Dedifferentiated amniotic fluid mesenchymal stem cell (primary cell): Measurements from ENCODE around the gene RASSF8.

Experiments used
- DNase-seq: peaks from one replicate; pipeline ENCODE4 v3.0.0-alpha.2; 2016; ENCODE audit errors: extremely low spot score

Gene RASSF8

DNA sequence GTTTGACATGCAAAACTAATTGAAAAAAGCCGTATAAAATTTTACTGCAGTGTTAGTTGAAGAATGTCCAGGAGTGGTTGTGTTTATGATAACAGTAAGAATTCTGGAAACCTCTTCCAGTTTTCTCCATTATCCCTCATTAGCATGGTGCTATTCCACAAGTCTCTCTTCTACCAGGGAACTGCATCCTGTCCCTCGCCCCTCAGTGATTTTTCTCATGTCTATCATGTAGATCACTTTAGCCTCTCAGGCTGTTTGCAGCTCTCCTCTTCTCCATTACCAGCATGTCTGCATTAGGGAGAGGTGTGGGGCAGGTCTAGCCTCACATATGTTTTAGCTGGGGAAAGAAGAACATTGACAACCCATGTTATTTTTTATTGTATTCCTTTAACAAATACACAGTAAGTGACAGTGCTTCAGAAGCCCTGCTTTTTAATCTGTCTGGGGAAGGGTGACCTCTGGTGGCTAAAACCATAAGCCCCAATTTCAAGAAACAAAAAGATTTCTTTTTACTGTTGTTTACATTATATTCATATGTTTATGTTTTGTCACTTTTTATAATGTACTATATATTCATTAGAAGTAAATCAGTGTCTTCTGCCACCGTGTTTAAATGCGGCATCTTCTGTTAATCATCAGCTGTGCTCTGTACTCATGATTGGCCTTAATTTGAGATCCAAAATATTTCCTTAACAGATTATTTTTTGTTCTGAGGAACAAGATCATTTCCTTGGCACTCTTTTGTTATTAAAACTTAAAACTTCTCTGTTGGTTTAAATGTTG is 70.7 kb downstream of the RASSF8 start:
- DNase-seq, result peak; percentile 68

DNA sequence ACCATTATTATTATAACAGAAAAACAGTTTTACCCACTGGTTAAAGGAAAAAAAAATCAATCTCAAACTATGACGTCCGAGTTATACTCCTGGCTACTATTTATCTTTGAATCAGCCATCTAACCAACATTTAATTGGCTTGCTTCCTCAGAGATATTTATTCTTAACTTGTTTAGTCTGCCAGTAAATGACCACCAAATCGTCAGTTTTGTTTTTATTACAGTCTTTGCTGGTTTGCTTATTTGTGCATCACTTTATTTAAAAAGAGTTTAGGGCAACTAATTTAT is 71.2 kb downstream of the RASSF8 start:
- DNase-seq, result no peak

DNA sequence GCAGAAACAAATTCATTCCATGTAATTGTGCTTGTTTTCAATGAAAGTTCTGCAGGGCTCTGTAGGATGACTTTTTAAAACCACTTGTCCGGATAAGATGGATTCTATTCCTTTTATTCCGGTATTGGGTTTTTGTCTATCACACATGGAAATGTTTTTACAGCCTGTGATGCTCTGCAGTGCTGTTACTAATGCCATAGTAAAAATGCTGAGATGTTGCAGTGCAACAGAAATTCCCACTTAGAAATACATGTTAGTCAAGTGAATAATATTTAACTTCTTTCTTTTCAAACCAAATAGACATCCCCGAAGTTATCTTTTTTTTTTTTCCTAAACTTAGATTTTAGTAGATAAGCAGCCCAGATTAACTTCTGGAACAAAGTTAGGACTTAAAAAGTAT is 71.9 kb downstream of the RASSF8 start:
- no peak for DNase-seq

DNA sequence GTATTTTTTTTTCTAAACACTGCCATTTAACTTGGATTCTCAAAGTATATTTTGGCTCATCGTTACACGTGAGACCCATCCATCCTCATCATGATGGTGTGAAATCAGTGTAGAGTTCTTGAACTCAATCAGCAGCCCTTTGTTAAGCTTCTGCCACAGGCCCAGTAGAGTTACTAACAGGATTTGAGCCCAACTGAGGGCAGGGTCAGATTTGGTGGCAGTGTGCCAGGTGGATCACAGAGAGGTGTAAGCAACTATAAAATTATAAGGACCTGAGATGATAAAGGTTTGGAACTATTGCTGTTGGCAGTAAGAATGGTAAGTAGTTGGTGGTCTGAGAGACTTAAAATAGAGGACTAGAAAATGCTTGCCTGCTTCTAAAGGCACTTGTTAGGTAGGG is 72.8 kb downstream of the RASSF8 start:
- no peak for DNase-seq

DNA sequence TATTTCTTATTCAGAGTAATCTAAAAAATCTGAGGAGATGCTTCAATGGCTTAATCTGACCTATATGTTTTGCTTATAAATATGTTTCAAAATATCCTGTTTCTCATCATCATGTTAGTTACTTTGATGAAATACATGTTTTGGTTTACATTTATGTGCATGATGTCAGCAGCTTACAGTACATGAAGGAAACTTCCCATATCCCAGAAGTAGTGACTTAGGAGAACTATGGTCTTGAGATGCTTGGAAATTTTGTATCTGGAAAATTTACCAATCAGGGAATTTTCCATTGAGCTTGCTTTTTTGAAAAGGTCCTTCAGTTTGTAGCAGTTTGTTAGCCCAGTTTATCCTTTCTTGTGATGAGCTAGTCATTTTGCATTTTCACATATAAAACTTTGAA is 73.3 kb downstream of the RASSF8 start:
- DNase-seq, result no peak

DNA sequence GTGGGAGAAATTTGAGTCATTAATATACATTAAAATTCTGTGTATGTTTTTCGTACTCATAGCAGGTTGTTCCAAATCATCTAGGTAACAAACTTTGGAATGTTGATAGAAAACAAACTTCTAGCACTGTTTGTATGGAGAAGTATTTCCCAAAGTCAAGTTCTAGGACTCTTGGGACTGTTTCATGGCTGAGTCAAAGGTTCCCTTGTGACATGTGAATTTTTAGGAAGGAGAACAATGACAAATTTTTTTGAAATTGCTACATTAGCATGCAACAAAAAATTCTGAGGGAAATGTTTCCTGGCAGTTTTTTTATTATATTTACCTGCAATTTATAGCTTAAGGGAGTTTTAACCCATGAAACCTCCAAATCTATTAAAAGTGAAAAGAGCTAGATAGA is 73.8 kb downstream of the RASSF8 start:
- no peak for DNase-seq

DNA sequence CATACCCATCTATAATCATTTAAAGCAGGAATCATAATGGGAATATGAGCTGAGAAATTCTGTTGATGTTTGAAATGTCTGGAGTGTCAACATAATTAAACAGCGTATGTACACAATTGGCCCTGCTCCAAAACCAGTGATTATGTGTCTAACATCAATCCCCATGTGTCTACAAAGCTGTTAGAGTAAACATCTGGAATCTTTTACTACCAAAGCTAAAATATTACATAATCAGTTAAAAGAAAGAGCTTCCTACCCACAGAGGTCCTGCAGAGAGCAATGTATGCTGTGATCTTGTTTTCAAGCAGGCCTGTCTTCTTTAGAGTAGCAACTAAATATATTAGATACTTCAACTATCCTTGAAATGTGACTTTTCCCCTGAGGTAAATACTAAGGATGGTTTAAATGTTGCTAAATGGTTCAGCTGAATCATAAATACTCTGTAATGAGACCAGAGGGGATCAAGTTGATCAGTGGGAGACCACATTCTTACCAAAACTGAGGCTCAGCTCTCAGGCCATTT is 74.3 kb downstream of the RASSF8 start:
- no peak for DNase-seq

DNA sequence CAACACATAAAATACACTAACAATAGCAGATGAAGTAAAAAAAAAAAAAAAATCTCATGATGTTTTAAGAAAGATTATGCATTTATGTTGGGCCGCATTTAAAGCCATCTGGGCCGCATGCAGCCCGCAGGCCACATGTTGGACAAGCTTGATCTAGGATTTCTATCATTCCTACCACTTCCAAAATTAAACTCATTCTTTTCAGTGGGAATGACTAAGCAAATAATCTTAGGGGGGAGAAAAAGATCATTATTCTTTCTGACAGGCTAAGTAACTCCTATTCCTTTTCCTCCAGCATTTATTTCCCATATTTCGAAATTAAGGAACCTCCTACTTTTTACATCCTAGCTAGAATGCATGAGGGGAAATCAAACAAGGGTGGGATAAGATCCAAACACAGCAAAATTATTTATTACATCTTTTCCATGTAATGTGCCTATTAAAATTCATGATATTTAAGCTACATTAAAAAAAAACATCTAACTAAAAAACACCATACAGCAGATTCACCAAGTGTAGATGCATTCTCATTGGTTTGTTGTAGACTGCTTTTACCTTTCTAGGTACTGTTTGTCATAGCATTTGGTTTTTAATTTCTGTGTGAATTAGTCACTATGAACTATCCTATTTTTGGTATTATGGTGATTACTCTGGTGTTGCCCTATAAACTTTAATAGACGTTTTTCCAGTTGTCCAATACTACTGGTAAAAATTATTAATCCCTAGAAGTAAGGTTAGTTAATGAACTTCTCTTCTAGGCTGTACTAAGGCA is 76.1 kb downstream of the RASSF8 start:
- no peak for DNase-seq

DNA sequence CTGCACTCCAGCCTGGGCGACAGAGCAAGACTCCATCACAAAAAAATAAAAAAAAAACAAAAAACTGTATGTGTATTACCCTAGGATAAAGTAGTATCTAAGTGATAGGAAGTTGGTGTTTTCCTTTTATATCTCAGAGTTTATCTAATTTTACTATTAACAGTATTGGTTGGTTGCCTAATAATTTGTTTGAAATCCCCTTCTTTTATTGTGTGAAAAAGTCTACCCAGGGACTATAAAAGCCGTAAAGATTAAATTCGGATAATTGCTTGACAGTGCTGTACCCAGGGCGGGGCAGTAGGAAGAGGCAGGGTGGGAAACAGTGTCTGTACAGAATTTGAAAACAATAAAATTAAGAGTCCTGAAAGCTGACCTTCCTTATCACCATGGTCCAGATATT is 78.4 kb downstream of the RASSF8 start:
- no peak for DNase-seq

DNA sequence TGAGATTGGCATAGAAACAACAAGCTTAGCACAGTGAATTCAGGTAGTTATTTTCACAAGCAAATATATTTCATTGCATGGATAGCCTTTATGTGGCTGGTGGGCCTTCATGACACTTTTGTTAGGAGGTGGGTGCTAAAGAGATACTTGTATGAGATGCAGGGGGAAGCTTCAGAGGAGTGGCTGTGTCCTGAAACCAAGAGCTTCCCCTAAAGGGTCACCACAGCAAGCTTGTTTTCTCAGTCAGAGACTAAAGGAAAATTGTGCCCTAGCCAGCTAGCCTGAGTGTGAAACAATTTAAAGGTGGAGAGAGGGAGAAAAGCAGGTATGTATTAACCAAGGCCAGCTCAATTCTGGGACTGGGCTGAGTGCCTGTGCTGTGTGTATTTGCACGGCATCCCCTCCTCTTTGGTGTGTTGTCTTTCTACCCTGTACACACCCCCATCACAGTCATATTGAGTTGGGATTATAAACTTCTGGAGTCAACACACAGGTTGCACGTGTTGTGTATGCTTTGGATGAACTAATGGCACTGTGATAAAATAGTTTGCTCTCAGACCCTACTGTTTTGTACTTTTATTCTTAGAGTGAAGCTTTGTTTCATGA is 79.2 kb downstream of the RASSF8 start:
- no peak for DNase-seq

DNA sequence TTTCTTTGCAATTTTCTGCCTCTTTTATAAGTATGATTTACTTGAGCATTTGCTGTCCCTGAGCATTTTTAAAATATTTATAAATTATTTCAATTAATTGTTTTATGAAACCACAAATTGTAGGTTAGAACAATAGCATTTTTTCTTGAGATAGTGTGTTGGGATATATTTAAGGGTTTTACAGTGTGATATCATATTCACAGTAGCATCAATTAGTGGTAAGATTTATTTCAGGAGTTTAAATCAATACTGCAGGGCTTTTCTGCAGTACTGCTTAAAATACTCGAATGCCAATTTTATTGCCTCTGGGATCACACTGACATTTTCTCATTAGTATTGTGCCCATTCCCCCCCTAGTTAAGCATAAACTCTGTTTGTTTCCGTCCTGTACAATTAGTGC is 84.2 kb downstream of the RASSF8 start:
- no peak for DNase-seq

DNA sequence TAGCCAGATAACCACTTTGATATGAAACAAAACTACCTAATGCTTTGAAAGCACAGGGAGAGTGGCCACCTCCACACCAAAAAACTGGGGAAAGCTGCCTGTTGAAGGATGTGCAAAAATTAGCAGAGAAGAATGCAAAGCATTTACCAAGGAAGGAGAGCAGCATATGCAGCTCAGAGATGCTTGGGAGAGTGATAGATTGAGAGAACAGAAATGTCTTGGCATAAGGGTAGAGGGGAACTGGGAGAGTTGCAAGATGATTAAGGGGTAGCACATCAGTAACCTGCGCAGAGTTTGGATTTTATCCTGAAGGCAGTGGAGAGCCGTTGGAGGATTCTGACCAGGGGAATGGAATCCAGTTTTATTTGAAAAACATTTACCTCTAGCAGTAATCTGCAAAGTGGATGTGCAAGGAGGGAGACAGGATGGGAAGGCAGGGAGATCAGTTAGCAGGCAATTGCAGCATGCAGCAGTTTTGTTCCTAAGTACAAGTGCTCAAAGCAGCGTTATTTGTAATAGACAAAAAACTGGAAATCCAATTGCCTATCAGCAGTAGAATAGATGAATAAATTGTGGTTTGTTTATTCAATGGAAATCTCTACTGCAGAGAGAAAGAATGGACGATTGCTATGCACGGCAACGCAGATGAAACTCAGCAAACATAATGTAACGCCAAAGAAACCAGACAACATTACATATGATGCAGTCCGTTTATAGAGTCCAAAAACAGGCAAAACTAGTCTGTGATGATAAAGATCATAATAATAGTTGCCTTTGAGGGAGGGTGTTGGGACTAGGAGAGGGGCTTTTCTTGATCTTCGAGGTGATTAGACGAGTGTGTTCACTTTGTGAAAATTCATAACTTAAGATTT is 84.9 kb downstream of the RASSF8 start:
- DNase-seq, result no peak

DNA sequence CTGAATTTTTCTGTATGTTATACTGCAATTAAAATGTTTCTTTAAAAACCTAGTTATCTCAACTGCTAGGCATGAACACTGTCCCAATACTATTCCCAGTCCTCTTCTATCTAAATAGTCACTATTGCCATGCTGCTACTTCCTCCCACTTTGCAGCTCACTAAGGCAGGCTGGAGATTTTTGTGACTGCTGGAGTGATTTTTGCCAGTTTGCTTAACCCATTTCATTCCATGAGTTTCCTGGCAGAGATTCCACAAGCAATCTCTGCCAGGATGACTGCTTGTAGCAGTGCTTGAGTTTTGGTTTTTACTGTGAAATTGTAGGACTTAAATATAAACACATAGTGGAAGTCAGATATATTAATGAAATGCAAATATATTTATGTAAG is 85.5 kb downstream of the RASSF8 start:
- peak; percentile 30 for DNase-seq

DNA sequence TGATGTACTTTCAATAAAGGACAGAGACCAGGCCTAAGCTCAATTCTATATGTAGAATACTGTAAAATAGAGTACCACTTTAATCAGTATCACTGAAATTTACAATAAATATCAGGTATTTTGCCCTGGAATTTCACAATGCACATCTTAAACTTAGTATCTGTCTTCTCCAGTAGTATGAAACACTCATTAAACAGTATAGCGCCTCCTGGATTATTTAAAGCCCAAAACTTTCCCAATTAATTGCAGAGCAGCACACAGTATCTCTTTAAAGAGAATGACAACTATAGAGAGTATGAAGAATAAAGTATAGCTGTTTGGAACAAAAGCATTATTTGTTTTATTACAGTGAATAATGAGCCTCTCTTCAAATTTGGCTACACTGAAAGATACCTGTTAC is 86.1 kb downstream of the RASSF8 start:
- no peak for DNase-seq

DNA sequence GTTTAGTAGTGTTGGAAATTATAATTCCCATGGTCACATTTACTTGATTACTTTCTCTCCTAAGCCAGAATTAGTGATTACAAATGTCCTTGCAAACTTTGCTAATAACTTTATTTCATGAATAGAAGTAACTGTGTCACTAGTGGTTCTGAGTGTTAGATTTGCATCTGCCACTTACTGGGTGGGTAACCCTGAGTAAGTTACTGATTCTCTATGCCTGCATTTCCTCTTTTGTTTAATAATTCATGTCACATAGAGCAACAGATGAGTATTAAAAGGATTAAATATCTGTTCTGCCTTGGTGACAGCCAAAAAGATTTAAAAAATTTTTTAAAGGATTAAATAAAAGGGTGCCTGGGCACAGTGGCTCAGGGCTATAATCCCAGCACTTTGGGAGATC is 87.7 kb downstream of the RASSF8 start:
- DNase-seq, result no peak

DNA sequence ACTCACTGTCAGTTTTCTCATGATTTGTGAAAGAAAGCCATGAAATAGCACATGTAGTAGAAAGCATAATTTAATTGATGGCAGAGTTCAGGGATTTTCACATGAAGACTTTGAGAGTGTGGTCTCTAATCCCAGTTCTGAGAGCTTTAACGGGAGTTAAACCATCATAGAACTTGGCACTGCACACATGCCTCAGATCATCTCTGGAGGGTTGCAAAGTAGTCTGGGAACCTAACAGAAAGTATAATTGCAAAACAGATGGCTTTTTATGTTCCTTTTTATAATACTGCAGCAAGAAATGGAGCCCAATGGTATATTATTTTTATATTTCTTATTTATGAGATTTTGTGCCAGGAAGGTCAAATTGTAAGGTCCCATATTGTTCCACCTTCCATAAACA is 88.4 kb downstream of the RASSF8 start:
- DNase-seq, result no peak

DNA sequence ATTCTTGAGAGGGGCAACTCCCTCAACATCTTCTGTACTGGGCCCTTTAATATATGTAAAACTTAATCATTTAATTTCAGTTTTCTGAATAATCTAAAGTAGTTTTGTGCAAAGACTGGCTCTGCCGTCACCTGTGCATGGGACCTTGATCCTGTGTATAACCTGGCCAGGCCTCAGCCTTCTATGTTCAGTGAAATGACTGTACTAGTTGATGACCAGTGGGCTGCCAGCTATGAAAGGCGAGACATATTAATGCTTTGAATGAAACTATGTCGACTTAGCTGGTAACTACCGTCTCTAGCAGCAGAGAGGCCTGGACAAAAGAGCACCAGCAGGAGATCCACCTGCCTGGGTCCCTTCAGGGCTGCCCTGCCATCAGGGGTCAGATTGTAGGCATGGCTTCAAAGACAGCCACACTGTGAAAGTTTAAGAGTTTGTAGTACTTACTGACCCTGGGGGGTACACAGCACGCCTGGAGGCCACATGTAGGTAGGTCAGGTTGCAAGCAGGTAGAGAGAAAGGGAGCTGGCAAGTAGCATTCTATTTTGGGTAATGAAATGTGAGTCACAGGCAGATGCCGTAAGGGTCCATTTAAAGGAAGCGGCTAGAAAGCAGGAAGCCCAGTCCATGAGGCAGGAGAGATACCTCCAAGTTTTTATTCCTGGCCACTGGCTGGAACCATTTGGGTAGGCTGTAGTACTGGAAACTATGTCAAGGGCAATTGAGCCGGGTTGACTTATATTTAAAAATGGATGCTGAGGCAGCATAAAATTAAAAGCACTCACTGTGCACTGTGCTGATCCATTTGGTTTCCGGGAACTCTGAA is 89.1 kb downstream of the RASSF8 start:
- no peak for DNase-seq

DNA sequence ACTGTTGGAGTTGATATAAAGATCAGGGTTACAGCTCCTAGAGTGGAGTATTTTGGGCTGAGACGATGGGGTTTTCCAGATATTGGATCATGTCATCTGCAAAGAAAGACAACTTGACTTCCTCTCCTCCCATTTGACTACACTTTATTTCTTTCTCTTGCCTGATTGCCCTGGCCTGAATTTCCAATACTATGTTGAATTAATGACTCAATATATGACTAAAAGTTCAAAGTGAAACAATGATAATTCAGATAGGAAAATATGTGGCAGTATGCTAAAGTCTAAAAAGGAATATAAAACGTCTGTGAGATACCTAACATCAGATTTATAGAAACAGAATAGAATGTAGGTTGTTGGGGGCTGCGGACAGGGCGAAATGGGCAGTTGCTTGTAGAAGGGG is 94.2 kb downstream of the RASSF8 start:
- DNase-seq, result no peak

DNA sequence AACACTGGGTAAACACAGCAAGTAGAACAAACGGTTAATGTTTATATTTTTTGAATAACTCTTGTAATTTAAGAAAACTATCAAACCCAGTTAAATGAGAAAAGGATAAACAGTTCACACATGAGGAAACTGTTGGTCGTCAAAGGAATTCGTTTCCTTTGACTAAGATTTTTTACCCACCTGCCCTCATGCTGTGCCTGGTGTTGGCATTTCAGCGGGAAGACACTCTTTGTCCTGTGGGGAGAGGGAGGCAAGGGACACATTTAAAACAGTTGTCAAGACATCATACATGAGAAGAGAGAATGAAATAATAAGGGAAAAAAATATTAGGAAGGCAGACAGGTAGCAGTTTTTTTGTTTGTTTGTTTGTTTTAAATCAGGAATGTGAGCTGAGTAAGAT is 95.9 kb downstream of the RASSF8 start:
- no peak for DNase-seq

DNA sequence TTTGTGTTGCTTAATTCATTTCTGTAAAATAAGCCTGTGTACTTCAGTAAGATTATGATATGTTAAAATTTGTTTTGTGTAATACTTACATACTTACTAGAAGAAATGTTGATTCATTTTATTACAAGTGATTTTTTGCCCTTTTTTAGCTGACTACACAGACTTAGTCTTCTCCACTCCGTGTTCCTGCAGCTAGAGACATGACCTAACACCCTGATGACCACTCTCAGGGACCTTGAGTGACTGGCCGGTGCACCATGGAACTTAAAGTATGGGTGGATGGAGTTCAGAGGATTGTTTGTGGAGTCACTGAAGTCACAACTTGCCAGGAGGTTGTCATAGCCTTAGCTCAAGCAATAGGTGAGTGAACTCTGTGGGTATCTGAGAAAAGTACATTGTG is 96.6 kb downstream of the RASSF8 start:
- no peak for DNase-seq

DNA sequence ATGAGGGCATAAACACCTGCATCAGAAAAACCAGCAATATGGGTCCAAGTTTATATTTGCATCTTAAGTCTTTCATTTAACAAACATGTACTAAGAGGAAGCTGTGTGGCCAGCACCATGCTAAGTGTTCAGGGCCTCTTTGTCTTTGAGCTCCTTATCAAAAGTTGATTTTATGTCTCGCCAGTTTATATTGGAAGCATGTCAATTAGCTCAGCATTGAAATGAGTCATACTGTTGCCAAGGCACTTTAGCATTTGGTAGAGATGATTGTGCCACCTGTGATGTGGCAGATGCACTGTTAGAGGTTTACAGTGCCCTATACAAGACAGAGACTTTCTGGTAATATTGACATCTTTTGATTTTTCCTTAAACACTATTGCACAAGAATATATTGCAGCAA is 97.9 kb downstream of the RASSF8 start:
- DNase-seq, result no peak
